Spleen (tissue), 11 donors: Measurements from ENCODE around the gene ALDH2. TPM values are rescaled to one million over a fixed set of nuclear protein-coding genes. Genes with fewer than 3 reads are reported as not detected.

Source experiments
- DNase-seq: peaks from one replicate; pipeline ENCODE4 v3.0.0-alpha.2; 2020
- H3K27ac ChIP-seq, 8 donors: fragments of 200-600 bp; sonication (generic) in 7 of 8; 1 replicate in 4 of 8; 2 replicates in 4 of 8; pipeline versions ENCODE4 v1.5.0 to v1.8.0; 2016 to 2021; ENCODE audit warnings: inconsistent platforms in 4 of 8, mild to moderate bottlenecking in 4 of 8, moderate library complexity in 1 of 8
- H3K27me3 ChIP-seq, 7 donors: fragments of 200-600 bp; sonication (generic) in 6 of 7; replicated peaks in 1 of 7; 1 replicate in 4 of 7; 2 replicates in 3 of 7; pipeline versions ENCODE4 v1.5.0 to v1.8.0; 2016 to 2021; ENCODE audit warnings: inconsistent platforms in 3 of 7, mild to moderate bottlenecking in 1 of 7
- H3K36me3 ChIP-seq, 6 donors: fragments of 200-600 bp; sonication (generic) in 5 of 6; 1 replicate in 4 of 6; 2 replicates in 2 of 6; pipeline versions ENCODE4 v1.5.0 to v1.8.0; 2016 to 2021; ENCODE audit warnings: inconsistent platforms in 2 of 6
- H3K4me1 ChIP-seq, 6 donors: fragments of 200-600 bp; sonication (generic) in 5 of 6; 1 replicate in 3 of 6; 2 replicates in 3 of 6; pipeline versions ENCODE4 v1.5.0 to v1.8.0; 2016 to 2021; ENCODE audit warnings: inconsistent platforms in 3 of 6
- H3K4me3 ChIP-seq, 8 donors: fragments of 200-600 bp; sonication (generic) in 7 of 8; 1 replicate in 4 of 8; 2 replicates in 4 of 8; pipeline versions ENCODE4 v1.5.0 to v1.8.0; 2016 to 2021; ENCODE audit warnings: inconsistent platforms in 4 of 8, mild to moderate bottlenecking in 4 of 8, moderate library complexity in 2 of 8
- H3K9me3 ChIP-seq, 8 donors: fragments of 200-600 bp; sonication (generic) in 7 of 8; 1 replicate in 4 of 8; 2 replicates in 4 of 8; pipeline versions ENCODE4 v1.5.0 to v1.8.0; 2016 to 2021; ENCODE audit warnings: inconsistent platforms in 4 of 8
- CTCF ChIP-seq, 11 experiments: fragments of 200-600 bp in 7 of 11; fragments of 450-650 bp in 4 of 11; sonication (generic) in 4 of 11; IDR thresholded peaks in 8 of 11; conservative IDR thresholded peaks in 3 of 11; 1 replicate in 7 of 11; 2 replicates in 4 of 11; pipeline versions ENCODE4 v1.4.0 to v1.8.0; 2016 to 2021; ENCODE audit warnings: antibody characterized with exemption in 11 of 11, inconsistent platforms in 4 of 11, mild to moderate bottlenecking in 1 of 11
- POLR2A ChIP-seq, 3 donors: fragments of 450-650 bp; IDR thresholded peaks; one replicate each; pipeline ENCODE4 v1.5.1; 2017; ENCODE audit warnings: antibody characterized with exemption in 3 of 3, mild to moderate bottlenecking in 1 of 3
- POLR2AphosphoS5 ChIP-seq, 3 donors: sonication (generic); formaldehyde crosslinking; IDR thresholded peaks; one replicate each; pipeline ENCODE4 v1.5.1; 2017; ENCODE audit warnings: antibody characterized with exemption in 3 of 3
- WGBS, 5 donors: extraction: QIAGEN DNeasy Blood & Tissue Kit in 3 of 5; methylation state at CpG; one replicate each; pipeline versions ENCODE4 v1.1.5 to v1.1.7; 2013 to 2018; 5-methylcytosine and 5-hydroxymethylcytosine counted together
- intact Hi-C: fragments of 100-400 bp; cut with DNase I; formaldehyde crosslinking; loops from one replicate; pipeline ENCODE4 v1.15.0; 2023; ENCODE audit warnings: low total_unique reads
- polyA plus RNA-seq, 3 donors: library from polyadenylated mRNA; stranded (reverse); fragments of 200-250 nt; gene quantifications; one replicate each; pipeline ENCODE4 v1.2.1, GENCODE V29; 2013
- total RNA-seq, 7 donors: library from RNA; depleted of rRNA in 3 of 7; stranded (reverse); fragments of >200 nt in 3 of 7; fragmentation: NEBNext Ultra II Directional in 4 of 7; extraction: Animal tissue kit (Norgen Biotek cat#: 25700) in 4 of 7; gene quantifications; one replicate each; pipeline versions ENCODE4 v1.1.0 to v1.2.1, GENCODE V29; 2016 to 2021
- donor health status: healthy with polysubstance abuse.
- donor health status: DM: no; HTN: no; CAD: no; lungs with moderate emphysema.
- donor health status: DM: no; HTN: no; CAD: no.
- donor health status: Bipolar disorder and iron deficiency.
- donor health status: healthy.
- donor health status: DM: no; HTN: no; CAD: no.
- donor health status: DM: yes; HTN: yes; CAD: no.

ALDH2 gene
- total and polyA plus RNA-seq, 10 donors = 30.8 to 78.9 (median 47.5) TPM

DNA sequence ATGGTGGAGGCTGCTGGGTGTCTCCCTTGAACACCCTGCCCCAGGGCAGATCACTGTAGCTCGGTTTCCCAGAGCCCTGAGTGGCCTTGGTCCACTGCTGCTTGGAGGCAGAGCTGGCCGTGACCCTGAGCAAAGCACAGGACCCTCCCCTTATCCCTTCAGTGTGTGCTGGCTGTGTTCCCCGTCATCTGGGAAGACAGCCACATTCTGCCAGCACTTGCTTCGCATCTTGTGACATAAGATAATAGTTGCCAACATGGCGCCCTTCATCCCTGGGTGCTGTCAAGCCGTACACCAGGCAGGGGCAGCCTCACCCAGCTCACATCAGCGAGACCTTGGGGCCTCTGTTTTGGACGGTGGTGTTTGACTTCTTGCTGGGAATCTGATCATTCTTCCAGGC, 12.1 kb upstream of the ALDH2 start:
- Histone ChIP-seq H3K27me3 (no peaks in the 10 kb centered on the region), H3K27ac (no peak overlapping the region), H3K4me1 (peaks cover 0 to 38% (median 21%) of the 10 kb centered on the region in 6 donors), H3K4me3 (no peak overlapping the region), H3K9me3 (no peaks in the 10 kb centered on the region), H3K36me3 (peaks cover 0 to 81% (median 22%) of the 10 kb centered on the region in 6 donors)
- intact Hi-C loops = loop anchor here (5.0 kb wide), 1 partner anchor 58 kb away; no protein-coding TSS in a partner anchor
- DNase-seq = no peak
- no peak for TF ChIP-seq POLR2A (IDR thresholded peaks at IDR 0.05)
- no peak for TF ChIP-seq CTCF (IDR thresholded peaks at IDR 0.05 in 8 of 11, conservative IDR thresholded peaks at IDR 0.05 in 3 of 11)
- no peak for TF ChIP-seq POLR2AphosphoS5 (IDR thresholded peaks at IDR 0.05)
- 76 to 92% (median 85%) methylated on average over 6 to 8 of the region's 8 CpGs for WGBS, 5 donors

DNA sequence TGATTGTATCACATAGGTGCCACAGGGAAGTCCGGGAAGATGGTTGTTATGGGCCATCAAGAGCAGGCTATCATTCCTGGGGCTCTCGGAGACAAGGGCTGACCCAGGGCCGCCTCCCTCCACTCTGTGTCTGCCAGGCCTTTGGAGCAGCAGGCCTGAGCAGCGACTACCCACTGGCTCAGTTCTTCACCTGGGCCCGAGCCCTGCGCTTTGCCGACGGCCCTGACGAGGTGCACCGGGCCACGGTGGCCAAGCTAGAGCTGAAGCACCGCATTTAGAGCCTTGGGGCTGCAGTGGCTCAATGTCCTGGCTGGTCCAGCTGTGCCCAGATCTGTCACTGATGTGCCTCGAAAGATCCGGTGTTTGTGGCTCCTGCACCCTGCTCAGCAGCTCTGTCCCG, 10.5 kb upstream of the ALDH2 start:
- DNase-seq = no peak
- no peaks in the 10 kb centered on the region for H3K9me3 ChIP-seq
- no peak overlapping the region for H3K27ac ChIP-seq
- WGBS, 5 donors = 80 to 99% (median 94%) methylated on average over 2 to 15 of the region's 15 CpGs
- no peaks in the 10 kb centered on the region for H3K27me3 ChIP-seq
- peaks cover 0 to 66% (median 13%) of the 10 kb centered on the region in 6 donors for H3K36me3 ChIP-seq
- peaks cover 0 to 51% (median 24%) of the 10 kb centered on the region in 6 donors for H3K4me1 ChIP-seq
- TF ChIP-seq POLR2A (IDR thresholded peaks at IDR 0.05) = no peak
- TF ChIP-seq CTCF (IDR thresholded peaks at IDR 0.05 in 8 of 11, conservative IDR thresholded peaks at IDR 0.05 in 3 of 11) = no peak
- no peak for TF ChIP-seq POLR2AphosphoS5 (IDR thresholded peaks at IDR 0.05)
- no peak overlapping the region for H3K4me3 ChIP-seq
- intact Hi-C loops = no loop called here

GRCh38 chr12:111756681-111757080, 10.1 kb upstream of the ALDH2 start:
- DNase-seq = no peak
- Histone ChIP-seq H3K36me3 (peaks cover 0 to 61% (median 9%) of the 10 kb centered on the region in 6 donors), H3K9me3 (no peaks in the 10 kb centered on the region), H3K4me3 (no peak overlapping the region), H3K4me1 (peaks cover 0 to 56% (median 26%) of the 10 kb centered on the region in 6 donors), H3K27me3 (no peaks in the 10 kb centered on the region), H3K27ac (peak overlapping the region in 1 of 8 donors; percentile 70)
- intact Hi-C loops = no loop called here
- WGBS, 5 donors = 71 to 89% (median 86%) methylated on average over 7 of the region's 7 CpGs
- no peak for TF ChIP-seq CTCF (IDR thresholded peaks at IDR 0.05 in 8 of 11, conservative IDR thresholded peaks at IDR 0.05 in 3 of 11)
- no peak for TF ChIP-seq POLR2AphosphoS5 (IDR thresholded peaks at IDR 0.05)
- TF ChIP-seq POLR2A (IDR thresholded peaks at IDR 0.05) = no peak

DNA sequence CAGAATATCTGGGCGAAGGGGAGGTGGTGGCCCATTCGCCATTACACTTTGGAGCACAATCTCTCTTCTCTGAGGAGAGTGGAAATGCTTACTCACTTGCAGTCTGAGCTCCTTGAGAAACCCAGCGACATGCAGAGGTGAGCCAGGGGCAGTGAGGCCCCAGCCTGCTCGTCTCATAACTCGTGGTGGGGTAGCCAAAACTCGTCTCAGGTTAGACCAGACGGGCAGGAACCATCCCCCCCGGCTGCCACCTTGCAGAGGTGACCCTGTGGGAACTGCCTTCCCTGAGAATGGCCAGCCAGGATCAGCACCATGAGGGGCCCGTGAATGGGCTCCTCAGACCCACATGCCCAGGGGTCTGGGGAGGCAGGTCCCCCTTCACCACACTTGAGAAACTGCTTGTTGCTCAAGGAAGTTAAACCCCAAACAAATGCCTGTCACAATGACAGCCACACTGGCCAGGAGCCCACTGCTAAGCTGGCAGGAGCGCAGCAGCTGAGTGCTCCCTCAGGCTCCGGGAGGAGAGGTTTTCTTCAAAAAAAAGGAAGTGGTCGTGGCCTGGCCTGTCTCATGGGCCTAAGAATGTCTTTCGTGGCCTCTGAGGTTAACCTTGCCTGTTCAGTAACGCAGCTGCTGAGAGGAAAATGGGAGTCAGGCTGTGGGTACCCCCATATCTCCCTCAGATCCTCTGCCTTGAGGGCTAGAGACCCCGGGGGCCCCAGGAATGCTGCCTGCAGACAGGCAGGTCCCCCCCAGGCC, 9.2 kb upstream of the ALDH2 start:
- Histone ChIP-seq H3K27ac (peak overlapping the region in 7 of 8 donors; percentile 4 to 77 (median 64)), H3K4me1 (peaks cover 0 to 62% (median 29%) of the 10 kb centered on the region in 6 donors), H3K36me3 (peaks cover 0 to 55% (median 9%) of the 10 kb centered on the region in 6 donors), H3K27me3 (no peaks in the 10 kb centered on the region), H3K9me3 (no peaks in the 10 kb centered on the region), H3K4me3 (no peak overlapping the region)
- no peak for DNase-seq
- intact Hi-C loops = no loop called here
- WGBS, 5 donors = 27 to 36% (median 34%) methylated on average over 9 to 15 of the region's 15 CpGs
- TF ChIP-seq POLR2A (IDR thresholded peaks at IDR 0.05) (no peak), CTCF (IDR thresholded peaks at IDR 0.05 in 8 of 11, conservative IDR thresholded peaks at IDR 0.05 in 3 of 11) (no peak), POLR2AphosphoS5 (IDR thresholded peaks at IDR 0.05) (peak in 2 of 3 donors; percentile 62 to 71)
